NCI-H524 treated with DMSO at 0.1 percent for 48 hours (cell line): ENCODE data around the gene CADM1.

Source experiments
- DNase-seq: peaks from one replicate; lab custom pipeline; 2025; lab: John Stamatoyannopoulos, UW

CADM1 gene

GRCh38 chr11:115444542-115444941, 59.7 kb downstream of the CADM1 start:
- DNase-seq: no peak

GRCh38 chr11:115439969-115440540, 64.2 kb downstream of the CADM1 start:
- DNase-seq: no peak

- DNase-seq: no peak
Observed at GRCh38 chr11:115439385-115439784, 64.8 kb downstream of the CADM1 start.

GRCh38 chr11:115437902-115438575, 66.2 kb downstream of the CADM1 start:
- no peak for DNase-seq

GRCh38 chr11:115430345-115430744, 73.9 kb downstream of the CADM1 start:
- no peak for DNase-seq

- DNase-seq: peak; percentile 70
Observed at GRCh38 chr11:115428306-115428705, 75.9 kb downstream of the CADM1 start.

GRCh38 chr11:115425816-115426215, 78.4 kb downstream of the CADM1 start:
- no peak for DNase-seq

- DNase-seq: peak; percentile 22
Observed at GRCh38 chr11:115425250-115425649, 79.0 kb downstream of the CADM1 start.

GRCh38 chr11:115423728-115424459, 80.3 kb downstream of the CADM1 start:
- peak; percentile 25 for DNase-seq

- DNase-seq: no peak
Observed at GRCh38 chr11:115421992-115422689, 82.1 kb downstream of the CADM1 start.

GRCh38 chr11:115421352-115421991, 82.7 kb downstream of the CADM1 start:
- DNase-seq: no peak

- DNase-seq: no peak
Observed at GRCh38 chr11:115420505-115420904, 83.7 kb downstream of the CADM1 start.

GRCh38 chr11:115418626-115419025, 85.6 kb downstream of the CADM1 start:
- DNase-seq: no peak

- DNase-seq: no peak
Observed at GRCh38 chr11:115418081-115418480, 86.1 kb downstream of the CADM1 start.

GRCh38 chr11:115411120-115411519, 93.1 kb downstream of the CADM1 start:
- no peak for DNase-seq

GRCh38 chr11:115409691-115410220, 94.5 kb downstream of the CADM1 start:
- DNase-seq: peak; percentile 87

GRCh38 chr11:115409116-115409670, 95.0 kb downstream of the CADM1 start:
- DNase-seq: no peak

GRCh38 chr11:115408036-115408921, 95.9 kb downstream of the CADM1 start:
- DNase-seq: no peak

- DNase-seq: no peak
Observed at GRCh38 chr11:115407496-115407895, 96.7 kb downstream of the CADM1 start.

- no peak for DNase-seq
Observed at GRCh38 chr11:115406404-115406803, 97.8 kb downstream of the CADM1 start.
